Measurements from ENCODE around the gene DLGAP1. TPM values are rescaled to one million over a fixed set of nuclear protein-coding genes. Genes with fewer than 3 reads are reported as not detected.
"Not testable (repeated sequence)": the region's sequence is repeated elsewhere in the genome, so short reads cannot be mapped to it uniquely, and the experiment has no call there.

Gene DLGAP1
- total RNA-seq, 1 donor from 2014 or later, result 0.05 TPM

DNA sequence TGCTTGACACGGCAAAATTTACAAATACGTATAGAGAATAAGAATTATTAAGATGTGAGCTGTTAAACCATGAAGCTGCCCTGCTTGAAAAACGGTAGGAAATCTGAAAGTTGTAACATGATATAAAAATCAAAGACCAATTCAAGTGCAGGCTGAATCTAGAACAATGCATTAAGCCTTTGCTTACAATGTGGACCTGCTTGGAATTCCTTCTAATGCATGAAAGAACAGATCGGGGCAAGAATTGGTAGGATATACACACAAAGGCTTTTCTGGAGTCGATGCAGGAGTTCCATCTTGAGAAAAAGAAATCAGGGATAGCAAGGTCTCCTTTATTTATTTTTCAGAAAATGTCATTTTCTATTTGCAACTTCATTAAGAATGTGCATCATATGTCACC lies 136.8 kb downstream of the DLGAP1 start:
- TF ChIP-seq, protein P1, sequence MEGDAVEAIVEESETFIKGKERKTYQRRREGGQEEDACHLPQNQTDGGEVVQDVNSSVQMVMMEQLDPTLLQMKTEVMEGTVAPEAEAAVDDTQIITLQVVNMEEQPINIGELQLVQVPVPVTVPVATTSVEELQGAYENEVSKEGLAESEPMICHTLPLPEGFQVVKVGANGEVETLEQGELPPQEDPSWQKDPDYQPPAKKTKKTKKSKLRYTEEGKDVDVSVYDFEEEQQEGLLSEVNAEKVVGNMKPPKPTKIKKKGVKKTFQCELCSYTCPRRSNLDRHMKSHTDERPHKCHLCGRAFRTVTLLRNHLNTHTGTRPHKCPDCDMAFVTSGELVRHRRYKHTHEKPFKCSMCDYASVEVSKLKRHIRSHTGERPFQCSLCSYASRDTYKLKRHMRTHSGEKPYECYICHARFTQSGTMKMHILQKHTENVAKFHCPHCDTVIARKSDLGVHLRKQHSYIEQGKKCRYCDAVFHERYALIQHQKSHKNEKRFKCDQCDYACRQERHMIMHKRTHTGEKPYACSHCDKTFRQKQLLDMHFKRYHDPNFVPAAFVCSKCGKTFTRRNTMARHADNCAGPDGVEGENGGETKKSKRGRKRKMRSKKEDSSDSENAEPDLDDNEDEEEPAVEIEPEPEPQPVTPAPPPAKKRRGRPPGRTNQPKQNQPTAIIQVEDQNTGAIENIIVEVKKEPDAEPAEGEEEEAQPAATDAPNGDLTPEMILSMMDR (IDR thresholded peaks at IDR 0.05; ENCODE audit: borderline replicate concordance), result no peak

DNA sequence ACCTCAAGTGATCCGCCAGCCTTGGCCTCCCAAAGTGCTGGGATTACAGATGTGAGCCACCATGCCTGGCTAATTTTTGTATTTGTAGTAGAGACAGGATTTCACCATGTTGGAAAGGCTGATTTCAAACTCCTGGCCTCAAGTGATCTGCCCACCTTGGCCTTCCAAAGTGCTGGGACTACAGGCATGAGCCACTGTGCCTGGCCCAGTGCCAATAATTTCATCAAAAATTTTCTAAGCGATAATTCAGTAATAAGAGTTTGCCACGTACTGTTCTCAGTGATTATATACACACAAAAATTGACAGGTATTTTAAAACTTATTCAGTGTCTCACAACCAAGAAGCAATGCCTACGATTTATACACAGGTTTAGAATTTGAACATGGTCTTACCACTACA lies 143.2 kb downstream of the DLGAP1 start:
- H3K27me3 ChIP-seq (ENCODE audit: low read depth); H3K36me3 ChIP-seq; H3K27ac ChIP-seq (replicated peaks); intact Hi-C loops (cut with micrococcal nuclease); DNase-seq; H3K9me3 ChIP-seq (replicated peaks); H3K4me3 ChIP-seq; H3K4me1 ChIP-seq: not testable (repeated sequence)

More for the DNA sequence above, 136.8 kb downstream of the DLGAP1 start:
- peaks cover 13% of the 10 kb centered on the region for H3K9me3 ChIP-seq (replicated peaks)
- no peaks in the 10 kb centered on the region for H3K27me3 ChIP-seq (ENCODE audit: low read depth)
- no peaks in the 10 kb centered on the region for H3K4me1 ChIP-seq
- H3K4me3 ChIP-seq, result no peak overlapping the region
- no peak for DNase-seq
- H3K36me3 ChIP-seq, result no peaks in the 10 kb centered on the region
- H3K27ac ChIP-seq (replicated peaks), result no peak overlapping the region
- intact Hi-C loops (cut with micrococcal nuclease), result no loop called here

DNA sequence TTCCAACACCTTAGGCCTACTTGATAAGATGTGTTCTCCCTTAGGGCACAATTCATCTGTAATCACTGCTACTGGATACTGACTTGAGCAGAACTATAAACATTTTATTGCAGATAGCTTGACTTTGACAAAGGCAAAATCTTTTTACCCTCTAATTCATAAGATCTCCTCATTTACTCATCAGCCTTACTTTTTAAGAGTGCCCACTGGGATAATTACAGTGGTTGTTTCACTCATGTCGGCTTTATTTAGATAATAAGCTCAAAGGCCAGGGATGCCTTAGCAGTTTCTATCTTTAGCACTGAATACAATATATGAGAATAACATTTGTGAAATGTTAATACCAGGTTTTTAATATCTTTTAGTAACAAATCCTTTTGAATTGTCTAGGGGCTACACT lies 144.0 kb downstream of the DLGAP1 start:
- H3K4me1 ChIP-seq, result no peaks in the 10 kb centered on the region
- no peak overlapping the region for H3K27ac ChIP-seq (replicated peaks)
- H3K36me3 ChIP-seq, result no peaks in the 10 kb centered on the region
- H3K9me3 ChIP-seq (replicated peaks), result no peaks in the 10 kb centered on the region
- DNase-seq, result no peak
- intact Hi-C loops (cut with micrococcal nuclease), result no loop called here
- TF ChIP-seq, protein P1 (IDR thresholded peaks at IDR 0.05; ENCODE audit: borderline replicate concordance), result no peak
- H3K27me3 ChIP-seq (ENCODE audit: low read depth), result no peaks in the 10 kb centered on the region
- H3K4me3 ChIP-seq, result no peak overlapping the region

DNA sequence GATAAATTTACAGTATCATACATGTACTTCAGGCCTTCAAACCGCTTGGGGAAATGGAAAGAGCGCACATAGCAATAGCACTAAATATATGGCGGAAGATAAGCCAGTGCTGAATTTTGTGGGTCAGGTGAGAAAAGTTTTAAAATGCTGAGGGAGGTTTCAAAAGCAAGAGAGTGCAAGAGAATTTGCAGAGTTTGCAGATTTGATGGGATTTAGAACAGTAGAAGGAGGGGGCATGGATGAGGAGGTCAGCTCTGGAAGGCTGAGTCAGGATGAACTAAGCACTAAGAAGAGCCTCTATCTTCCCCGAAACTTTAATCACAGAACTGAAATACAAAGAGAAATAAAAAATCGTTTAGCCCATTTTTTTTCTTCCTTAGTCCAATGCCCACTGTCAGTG lies 145.9 kb downstream of the DLGAP1 start:
- Histone ChIP-seq H3K4me1 (no peaks in the 10 kb centered on the region), H3K27me3 (ENCODE audit: low read depth) (no peaks in the 10 kb centered on the region), H3K27ac (replicated peaks) (no peak overlapping the region), H3K9me3 (replicated peaks) (no peaks in the 10 kb centered on the region), H3K4me3 (no peak overlapping the region), H3K36me3 (no peaks in the 10 kb centered on the region)
- TF ChIP-seq, protein P1 (IDR thresholded peaks at IDR 0.05; ENCODE audit: borderline replicate concordance), result no peak
- DNase-seq, result no peak
- intact Hi-C loops (cut with micrococcal nuclease), result no loop called here

DNA sequence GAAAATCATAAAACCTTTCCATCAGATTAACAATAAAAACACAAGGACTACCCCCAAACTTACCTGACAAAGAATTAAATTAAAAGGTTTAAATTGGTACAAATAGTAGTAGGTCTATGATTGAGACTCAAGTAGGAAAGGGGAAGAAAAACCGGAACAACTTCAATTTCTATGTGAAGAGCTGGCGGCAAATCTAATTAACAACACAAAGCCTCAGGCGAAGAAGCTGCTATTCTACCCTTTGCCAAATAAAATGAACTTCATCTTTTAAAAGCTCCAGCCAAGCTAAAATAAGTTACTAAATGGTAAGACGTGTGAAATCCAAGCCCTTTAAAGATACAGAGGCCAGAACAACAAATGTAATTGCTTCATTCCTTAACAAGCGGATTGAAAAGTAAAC lies 146.5 kb downstream of the DLGAP1 start:
- no peak for DNase-seq
- Histone ChIP-seq H3K27me3 (ENCODE audit: low read depth) (no peaks in the 10 kb centered on the region), H3K36me3 (no peaks in the 10 kb centered on the region), H3K4me1 (no peaks in the 10 kb centered on the region), H3K9me3 (replicated peaks) (no peaks in the 10 kb centered on the region), H3K4me3 (no peak overlapping the region), H3K27ac (replicated peaks) (no peak overlapping the region)
- TF ChIP-seq, protein P1 (IDR thresholded peaks at IDR 0.05; ENCODE audit: borderline replicate concordance), result no peak
- intact Hi-C loops (cut with micrococcal nuclease), result no loop called here

DNA sequence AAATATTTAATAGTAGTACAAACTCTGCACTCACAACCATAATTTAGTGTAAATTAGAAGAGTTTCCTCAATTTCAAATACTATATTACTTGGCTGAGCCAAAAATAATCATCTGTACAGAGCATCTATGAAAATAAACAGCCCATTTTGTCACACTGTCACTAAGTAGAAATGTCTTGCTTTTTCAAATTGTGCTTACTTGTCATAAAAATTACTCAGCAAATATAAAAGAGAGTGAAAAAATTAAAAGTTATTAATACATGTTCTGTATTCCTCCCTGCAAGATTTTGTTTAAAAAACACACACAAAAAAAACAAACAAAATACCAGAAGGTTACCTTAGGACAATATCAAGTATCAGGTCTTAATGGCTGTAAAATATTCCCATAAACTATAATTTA lies 155.7 kb downstream of the DLGAP1 start:
- DNase-seq, result no peak
- H3K36me3 ChIP-seq, result no peaks in the 10 kb centered on the region
- H3K27me3 ChIP-seq (ENCODE audit: low read depth), result no peaks in the 10 kb centered on the region
- H3K4me1 ChIP-seq, result no peaks in the 10 kb centered on the region
- no peak overlapping the region for H3K27ac ChIP-seq (replicated peaks)
- intact Hi-C loops (cut with micrococcal nuclease), result no loop called here
- TF ChIP-seq, protein P1 (IDR thresholded peaks at IDR 0.05; ENCODE audit: borderline replicate concordance), result no peak
- no peak overlapping the region for H3K4me3 ChIP-seq
- H3K9me3 ChIP-seq (replicated peaks), result peaks cover 9% of the 10 kb centered on the region
